Esophagus muscularis mucosa (tissue), 3 donors: ENCODE results near the gene DHX36.
A peak's percentile ranks its signal among the peaks of the same experiment; 100 is the strongest.

Experiments used
- POLR2A ChIP-seq: fragments of 450-650 bp; IDR thresholded peaks from one replicate; pipeline ENCODE4 v1.6.1; 2017; ENCODE audit warnings: antibody characterized with exemption, moderate library complexity, mild to moderate bottlenecking, low read depth
- TF ChIP-seq, protein P1 (sequence below), 3 experiments: fragments of 200-600 bp in 2 of 3; fragments of 450-650 bp in 1 of 3; sonication (generic) in 2 of 3; IDR thresholded peaks; one replicate each; pipeline ENCODE4 v1.5.1; 2017 to 2019; ENCODE audit warnings: antibody characterized with exemption in 3 of 3, mild to moderate bottlenecking in 2 of 3, moderate library complexity in 1 of 3

- TF ChIP-seq, protein P1, sequence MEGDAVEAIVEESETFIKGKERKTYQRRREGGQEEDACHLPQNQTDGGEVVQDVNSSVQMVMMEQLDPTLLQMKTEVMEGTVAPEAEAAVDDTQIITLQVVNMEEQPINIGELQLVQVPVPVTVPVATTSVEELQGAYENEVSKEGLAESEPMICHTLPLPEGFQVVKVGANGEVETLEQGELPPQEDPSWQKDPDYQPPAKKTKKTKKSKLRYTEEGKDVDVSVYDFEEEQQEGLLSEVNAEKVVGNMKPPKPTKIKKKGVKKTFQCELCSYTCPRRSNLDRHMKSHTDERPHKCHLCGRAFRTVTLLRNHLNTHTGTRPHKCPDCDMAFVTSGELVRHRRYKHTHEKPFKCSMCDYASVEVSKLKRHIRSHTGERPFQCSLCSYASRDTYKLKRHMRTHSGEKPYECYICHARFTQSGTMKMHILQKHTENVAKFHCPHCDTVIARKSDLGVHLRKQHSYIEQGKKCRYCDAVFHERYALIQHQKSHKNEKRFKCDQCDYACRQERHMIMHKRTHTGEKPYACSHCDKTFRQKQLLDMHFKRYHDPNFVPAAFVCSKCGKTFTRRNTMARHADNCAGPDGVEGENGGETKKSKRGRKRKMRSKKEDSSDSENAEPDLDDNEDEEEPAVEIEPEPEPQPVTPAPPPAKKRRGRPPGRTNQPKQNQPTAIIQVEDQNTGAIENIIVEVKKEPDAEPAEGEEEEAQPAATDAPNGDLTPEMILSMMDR (IDR thresholded peaks at IDR 0.05) = peak; percentile 81 to 92 (median 89)
- TF ChIP-seq POLR2A = no peak
Measured at GRCh38 chr3:154252759-154253638, 71.3 kb downstream of the DHX36 start.
